Skeletal muscle satellite cell (primary cell): ENCODE measurements around the gene CFTR.

Experiments used
- H3K27me3 ChIP-seq: 2 replicates; pipeline ENCODE4 v1.7.0; 2013; ENCODE audit warnings: low read length; ENCODE audit not compliant: control insufficient read depth, insufficient read depth
- H3K36me3 ChIP-seq: 2 replicates; pipeline ENCODE4 v1.7.0; 2013; ENCODE audit warnings: mild to moderate bottlenecking, control low read depth, low read length; ENCODE audit not compliant: insufficient read depth
- H3K4me1 ChIP-seq: 2 replicates; pipeline ENCODE4 v1.7.0; 2013; ENCODE audit warnings: low read length; ENCODE audit not compliant: control insufficient read depth, insufficient read depth
- H3K4me2 ChIP-seq: 2 replicates; pipeline ENCODE4 v1.7.0; 2013; ENCODE audit warnings: mild to moderate bottlenecking, low read length
- H3K4me3 ChIP-seq: 2 replicates; pipeline ENCODE4 v1.7.0; 2013; ENCODE audit warnings: low read length
- H3K9ac ChIP-seq: 2 replicates; pipeline ENCODE4 v1.7.0; 2013; ENCODE audit warnings: mild to moderate bottlenecking, low read depth, low read length, moderate library complexity
- H3K9me3 ChIP-seq: replicated peaks from 2 replicates; pipeline ENCODE4 v1.7.0; 2013; ENCODE audit warnings: mild to moderate bottlenecking, control low read depth, low read length

CFTR gene

DNA sequence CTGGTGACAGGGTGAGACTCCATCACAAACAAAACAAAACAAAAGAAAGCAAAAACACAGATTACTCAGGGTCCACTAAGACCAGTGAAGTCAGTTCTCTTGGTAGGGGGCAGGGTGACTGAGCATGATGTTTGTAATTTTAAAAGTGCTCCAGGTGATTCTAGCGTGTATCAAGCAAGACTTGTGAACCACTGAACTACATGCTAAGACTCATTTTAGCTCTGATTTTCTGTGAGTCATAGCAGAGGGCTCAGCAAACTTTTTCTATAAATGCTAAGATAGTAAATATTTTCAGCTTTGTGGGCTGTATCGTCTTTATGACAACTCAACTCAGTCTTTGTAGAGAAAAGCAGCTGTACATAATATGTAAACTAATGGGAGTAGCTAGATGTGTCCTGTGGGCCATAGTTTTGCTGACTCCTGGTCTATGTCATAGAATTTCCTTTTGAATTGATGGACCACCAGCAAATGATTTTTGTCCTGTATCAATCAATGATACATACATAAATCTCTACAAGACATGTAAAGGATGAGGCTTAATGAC lies 141.3 kb downstream of the CFTR start:
- no peaks in the 10 kb centered on the region for H3K4me1 ChIP-seq
- no peak overlapping the region for H3K4me3 ChIP-seq
- no peak overlapping the region for H3K9ac ChIP-seq
- H3K9me3 ChIP-seq, result no peaks in the 10 kb centered on the region
- no peaks in the 10 kb centered on the region for H3K36me3 ChIP-seq
- H3K4me2 ChIP-seq, result no peak overlapping the region
- no peaks in the 10 kb centered on the region for H3K27me3 ChIP-seq

DNA sequence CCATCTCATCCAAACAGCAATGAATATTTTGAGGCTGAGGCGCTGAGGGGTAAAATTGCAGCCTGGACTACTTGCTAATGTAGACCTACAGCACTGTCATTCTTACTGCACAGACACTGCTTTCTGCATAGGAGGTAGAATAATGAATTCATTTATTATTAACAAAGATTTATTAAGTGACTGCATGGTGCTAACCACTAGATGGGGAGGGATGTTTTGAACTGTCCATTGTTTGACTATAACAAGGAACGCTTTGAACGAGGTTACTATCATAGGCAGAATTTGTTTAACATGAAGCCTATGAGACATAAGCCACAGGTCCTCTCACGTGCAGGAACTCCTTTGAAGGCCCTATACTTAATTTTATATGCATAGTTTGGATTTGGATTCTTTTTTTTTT lies 143.8 kb downstream of the CFTR start:
- Histone ChIP-seq H3K27me3 (no peaks in the 10 kb centered on the region), H3K9ac (no peak overlapping the region), H3K36me3 (no peaks in the 10 kb centered on the region), H3K9me3 (no peaks in the 10 kb centered on the region), H3K4me3 (no peak overlapping the region), H3K4me1 (no peaks in the 10 kb centered on the region), H3K4me2 (no peak overlapping the region)

DNA sequence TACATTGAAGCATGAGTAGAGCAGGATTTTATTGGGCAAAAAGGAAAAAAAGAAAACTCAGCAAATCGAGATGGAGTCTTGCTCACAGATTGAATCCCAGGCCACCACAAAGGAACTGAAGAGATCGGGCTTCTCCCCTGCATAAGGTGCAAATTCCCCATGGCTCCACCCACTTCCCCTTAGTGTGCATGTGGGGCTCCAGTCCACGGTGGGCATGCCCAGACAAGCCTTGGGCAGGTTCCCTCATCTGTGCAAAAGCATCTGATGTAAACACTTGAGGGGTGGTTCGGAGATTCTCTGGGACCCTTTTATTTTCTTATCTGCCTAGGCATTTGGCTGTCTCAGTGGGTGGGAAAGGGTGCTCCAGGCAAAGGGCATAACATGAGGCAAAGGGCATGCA lies 150.7 kb downstream of the CFTR start:
- Histone ChIP-seq H3K4me2 (no peak overlapping the region), H3K4me1 (no peaks in the 10 kb centered on the region), H3K9ac (no peak overlapping the region), H3K4me3 (no peak overlapping the region), H3K27me3 (no peaks in the 10 kb centered on the region), H3K36me3 (no peaks in the 10 kb centered on the region), H3K9me3 (no peaks in the 10 kb centered on the region)

- H3K27me3 ChIP-seq, result no peaks in the 10 kb centered on the region
- H3K4me3 ChIP-seq, result no peak overlapping the region
- H3K36me3 ChIP-seq, result no peaks in the 10 kb centered on the region
- no peaks in the 10 kb centered on the region for H3K4me1 ChIP-seq
- no peak overlapping the region for H3K4me2 ChIP-seq
- no peaks in the 10 kb centered on the region for H3K9me3 ChIP-seq
- H3K9ac ChIP-seq, result no peak overlapping the region
Measured at GRCh38 chr7:117630907-117631564, 151.2 kb downstream of the CFTR start.

GRCh38 chr7:117631652-117632051 lies 151.8 kb downstream of the CFTR start:
- Histone ChIP-seq H3K4me3 (no peak overlapping the region), H3K4me1 (no peaks in the 10 kb centered on the region), H3K36me3 (no peaks in the 10 kb centered on the region), H3K27me3 (no peaks in the 10 kb centered on the region), H3K9ac (no peak overlapping the region), H3K9me3 (no peaks in the 10 kb centered on the region), H3K4me2 (no peak overlapping the region)

DNA sequence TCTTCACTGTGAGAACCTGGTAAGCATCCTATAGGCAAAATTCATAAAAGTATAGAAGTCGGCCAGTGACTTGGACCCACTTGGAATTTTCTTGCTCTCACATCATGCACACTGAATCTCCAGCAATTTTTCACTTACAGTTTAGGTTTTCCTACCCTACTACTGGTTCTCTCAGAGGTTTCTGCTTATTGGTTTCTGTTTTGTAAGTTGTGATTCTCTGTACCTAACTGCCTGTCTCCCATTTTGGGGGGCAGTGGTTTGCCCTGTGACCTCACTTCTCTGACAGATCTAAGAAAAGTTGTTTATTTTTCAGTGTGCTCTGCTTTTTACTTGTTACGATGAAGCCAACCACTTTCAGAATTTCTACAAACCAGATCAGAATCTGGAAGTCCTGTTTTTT lies 158.1 kb downstream of the CFTR start:
- H3K4me2 ChIP-seq, result no peak overlapping the region
- H3K4me3 ChIP-seq, result no peak overlapping the region
- H3K27me3 ChIP-seq, result no peaks in the 10 kb centered on the region
- no peaks in the 10 kb centered on the region for H3K9me3 ChIP-seq
- H3K4me1 ChIP-seq, result no peaks in the 10 kb centered on the region
- H3K36me3 ChIP-seq, result no peaks in the 10 kb centered on the region
- no peak overlapping the region for H3K9ac ChIP-seq

- H3K9me3 ChIP-seq, result no peaks in the 10 kb centered on the region
- no peak overlapping the region for H3K4me2 ChIP-seq
- no peak overlapping the region for H3K4me3 ChIP-seq
- no peak overlapping the region for H3K9ac ChIP-seq
- H3K27me3 ChIP-seq, result no peaks in the 10 kb centered on the region
- H3K4me1 ChIP-seq, result no peaks in the 10 kb centered on the region
- no peaks in the 10 kb centered on the region for H3K36me3 ChIP-seq
Measured at GRCh38 chr7:117639966-117640365, 160.1 kb downstream of the CFTR start.

DNA sequence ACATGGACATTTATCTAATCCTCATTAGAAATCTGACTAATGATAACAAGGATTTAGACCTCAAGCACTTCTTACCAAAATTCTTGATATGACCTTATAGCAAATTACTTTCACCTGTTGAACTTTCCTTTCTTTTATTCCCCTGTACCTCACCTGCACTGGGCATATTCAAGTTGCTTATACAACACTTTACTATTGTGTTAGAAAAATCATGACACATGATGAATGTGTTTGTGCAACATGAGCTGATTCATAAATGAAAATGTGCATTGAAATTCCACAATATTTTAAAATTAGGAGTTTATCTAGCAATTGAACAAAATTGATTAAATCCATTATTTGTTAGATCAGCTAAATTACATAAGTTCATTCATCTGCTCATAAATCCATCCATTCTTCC lies 160.6 kb downstream of the CFTR start:
- H3K4me3 ChIP-seq, result no peak overlapping the region
- no peaks in the 10 kb centered on the region for H3K9me3 ChIP-seq
- H3K4me1 ChIP-seq, result peaks cover under 1% of the 10 kb centered on the region
- no peak overlapping the region for H3K4me2 ChIP-seq
- H3K27me3 ChIP-seq, result no peaks in the 10 kb centered on the region
- H3K9ac ChIP-seq, result no peak overlapping the region
- H3K36me3 ChIP-seq, result no peaks in the 10 kb centered on the region

DNA sequence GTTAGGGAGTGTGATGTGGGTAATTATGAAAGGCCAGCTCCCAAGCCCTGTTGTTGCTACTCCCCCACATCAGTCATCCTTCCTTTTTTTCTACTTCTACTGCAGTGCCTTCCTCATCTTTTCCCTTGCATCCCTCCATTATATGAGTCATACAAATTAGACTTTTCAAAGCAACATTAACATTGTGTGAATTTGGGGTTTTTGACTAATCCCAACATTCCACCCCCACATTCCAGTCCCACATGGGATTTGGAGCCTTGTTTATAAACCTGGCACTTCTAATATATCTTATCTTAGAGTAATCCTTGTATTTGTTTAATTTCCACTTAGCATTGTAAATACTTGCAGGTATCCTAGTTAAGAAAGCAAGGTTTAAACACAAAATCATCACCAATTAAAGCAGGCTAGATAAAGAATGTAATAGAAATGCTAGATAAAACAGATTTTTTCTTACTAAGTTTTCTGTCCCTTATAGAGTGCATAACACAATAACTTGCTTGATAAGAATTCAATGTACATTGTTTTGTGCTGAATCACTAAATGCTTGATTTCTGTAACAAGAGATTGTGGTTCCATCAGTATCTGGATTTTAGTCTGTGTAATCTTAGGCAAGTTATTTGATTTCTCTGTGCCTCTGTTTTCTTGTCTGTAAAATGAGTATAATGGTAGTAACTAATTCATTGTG lies 165.8 kb downstream of the CFTR start:
- H3K27me3 ChIP-seq, result no peaks in the 10 kb centered on the region
- no peak overlapping the region for H3K9ac ChIP-seq
- no peaks in the 10 kb centered on the region for H3K36me3 ChIP-seq
- no peaks in the 10 kb centered on the region for H3K9me3 ChIP-seq
- H3K4me2 ChIP-seq, result no peak overlapping the region
- H3K4me1 ChIP-seq, result peaks cover 3% of the 10 kb centered on the region
- no peak overlapping the region for H3K4me3 ChIP-seq

DNA sequence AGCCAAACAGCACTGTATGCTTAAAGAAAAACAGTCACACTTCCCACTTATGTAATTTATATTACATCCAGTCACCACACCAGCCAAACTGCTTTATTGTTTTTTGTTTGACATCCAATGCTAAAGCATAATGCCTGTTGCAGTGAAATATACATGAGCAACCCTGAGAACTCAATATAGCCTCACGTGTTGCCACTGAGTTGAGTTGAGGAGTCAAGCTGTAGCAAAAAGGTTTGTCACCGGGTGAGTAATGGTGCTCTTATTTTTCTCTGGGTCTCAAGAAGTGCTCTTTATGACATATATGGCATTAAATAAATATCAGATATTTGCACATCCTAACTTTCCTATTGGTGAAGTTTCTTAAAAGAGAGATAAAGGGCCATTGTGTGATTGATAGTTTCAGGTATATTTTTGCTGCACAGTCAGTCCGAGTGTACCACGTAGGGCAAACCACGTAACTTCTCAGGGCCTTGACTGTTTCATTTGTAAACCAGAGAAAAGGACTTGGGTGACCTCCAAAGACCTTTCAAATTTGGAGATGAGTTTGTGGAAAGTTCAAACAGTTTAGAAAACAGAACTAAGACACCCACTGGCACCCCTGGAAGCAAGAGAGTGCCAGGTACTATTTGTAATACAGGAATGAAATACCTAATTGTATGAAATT lies 168.5 kb downstream of the CFTR start:
- Histone ChIP-seq H3K4me1 (peaks cover 3% of the 10 kb centered on the region), H3K9me3 (no peaks in the 10 kb centered on the region), H3K4me3 (no peak overlapping the region), H3K9ac (no peak overlapping the region), H3K36me3 (no peaks in the 10 kb centered on the region), H3K4me2 (no peak overlapping the region), H3K27me3 (no peaks in the 10 kb centered on the region)

DNA sequence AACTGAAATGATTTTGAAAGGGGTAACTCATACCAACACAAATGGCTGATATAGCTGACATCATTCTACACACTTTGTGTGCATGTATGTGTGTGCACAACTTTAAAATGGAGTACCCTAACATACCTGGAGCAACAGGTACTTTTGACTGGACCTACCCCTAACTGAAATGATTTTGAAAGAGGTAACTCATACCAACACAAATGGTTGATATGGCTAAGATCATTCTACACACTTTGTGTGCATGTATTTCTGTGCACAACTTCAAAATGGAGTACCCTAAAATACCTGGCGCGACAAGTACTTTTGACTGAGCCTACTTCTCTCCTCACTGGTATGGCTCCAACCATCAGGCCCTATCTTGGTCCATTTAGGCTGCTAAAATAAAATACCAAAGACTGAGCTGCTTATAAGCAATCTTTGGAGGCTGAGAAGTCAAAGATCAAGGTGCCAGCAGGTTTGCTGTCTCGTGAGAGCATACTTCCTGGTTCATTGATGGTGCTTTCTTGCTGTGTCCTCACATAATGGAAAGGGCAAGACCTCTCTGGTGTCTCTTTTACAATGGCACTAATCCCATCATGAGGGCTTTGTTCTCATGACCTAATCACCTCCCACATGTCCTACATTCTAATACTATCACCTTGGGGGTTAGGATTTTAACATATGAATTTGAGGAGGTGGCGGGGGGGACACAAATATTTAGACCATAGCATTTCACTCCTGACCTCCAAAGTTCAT lies 173.3 kb downstream of the CFTR start:
- H3K9ac ChIP-seq, result no peak overlapping the region
- H3K4me3 ChIP-seq, result no peak overlapping the region
- no peaks in the 10 kb centered on the region for H3K27me3 ChIP-seq
- H3K4me1 ChIP-seq, result no peaks in the 10 kb centered on the region
- no peaks in the 10 kb centered on the region for H3K9me3 ChIP-seq
- H3K4me2 ChIP-seq, result no peak overlapping the region
- no peaks in the 10 kb centered on the region for H3K36me3 ChIP-seq
